Measurements from ENCODE around the gene NANOGP8. TPM values are rescaled to one million over a fixed set of nuclear protein-coding genes. Genes with fewer than 3 reads are reported as not detected.

The NANOGP8 gene
- total RNA-seq, 1 donor from 2014 or later = not detected

GRCh38 chr15:35107122-35107521, 22.0 kb upstream of the NANOGP8 start:
- Mint-ChIP-seq H3K4me1 (no peaks in the 10 kb centered on the region), H3K4me3 (no peak overlapping the region), H3K36me3 (ENCODE audit: low read depth) (no peaks in the 10 kb centered on the region), H3K9me3 (peaks cover 2% of the 10 kb centered on the region), H3K27ac (ENCODE audit: unreplicated experiment) (no peak overlapping the region), H3K27me3 (ENCODE audit: low read depth) (no peaks in the 10 kb centered on the region)
- TF ChIP-seq CTCF (conservative IDR thresholded peaks at IDR 0.05) = no peak
- no peak for DNase-seq (ENCODE audit: low read depth, low spot score)

- no peaks in the 10 kb centered on the region for H3K9me3 Mint-ChIP-seq
- no peak for TF ChIP-seq CTCF (conservative IDR thresholded peaks at IDR 0.05)
- no peak overlapping the region for H3K27ac Mint-ChIP-seq (ENCODE audit: unreplicated experiment)
- DNase-seq (ENCODE audit: low read depth, low spot score) = no peak
- H3K27me3 Mint-ChIP-seq (ENCODE audit: low read depth) = no peaks in the 10 kb centered on the region
- no peaks in the 10 kb centered on the region for H3K4me1 Mint-ChIP-seq
- no peaks in the 10 kb centered on the region for H3K36me3 Mint-ChIP-seq (ENCODE audit: low read depth)
- H3K4me3 Mint-ChIP-seq = no peak overlapping the region
Measured at GRCh38 chr15:35104526-35105147, 19.5 kb upstream of the NANOGP8 start.

GRCh38 chr15:35102186-35102585, 17.1 kb upstream of the NANOGP8 start:
- Mint-ChIP-seq H3K4me3 (no peak overlapping the region), H3K9me3 (no peaks in the 10 kb centered on the region), H3K27ac (ENCODE audit: unreplicated experiment) (no peak overlapping the region), H3K4me1 (no peaks in the 10 kb centered on the region), H3K27me3 (ENCODE audit: low read depth) (no peaks in the 10 kb centered on the region), H3K36me3 (ENCODE audit: low read depth) (no peaks in the 10 kb centered on the region)
- no peak for DNase-seq (ENCODE audit: low read depth, low spot score)
- TF ChIP-seq CTCF (conservative IDR thresholded peaks at IDR 0.05) = no peak

GRCh38 chr15:35101335-35101734, 16.2 kb upstream of the NANOGP8 start:
- TF ChIP-seq CTCF (conservative IDR thresholded peaks at IDR 0.05) = no peak
- Mint-ChIP-seq H3K9me3 (no peaks in the 10 kb centered on the region), H3K27ac (ENCODE audit: unreplicated experiment) (no peak overlapping the region), H3K36me3 (ENCODE audit: low read depth) (no peaks in the 10 kb centered on the region), H3K27me3 (ENCODE audit: low read depth) (no peaks in the 10 kb centered on the region), H3K4me3 (no peak overlapping the region), H3K4me1 (no peaks in the 10 kb centered on the region)
- no peak for DNase-seq (ENCODE audit: low read depth, low spot score)

- H3K4me3 Mint-ChIP-seq = no peak overlapping the region
- DNase-seq (ENCODE audit: low read depth, low spot score) = no peak
- no peaks in the 10 kb centered on the region for H3K9me3 Mint-ChIP-seq
- no peaks in the 10 kb centered on the region for H3K27me3 Mint-ChIP-seq (ENCODE audit: low read depth)
- H3K4me1 Mint-ChIP-seq = no peaks in the 10 kb centered on the region
- no peak for TF ChIP-seq CTCF (conservative IDR thresholded peaks at IDR 0.05)
- no peaks in the 10 kb centered on the region for H3K36me3 Mint-ChIP-seq (ENCODE audit: low read depth)
- H3K27ac Mint-ChIP-seq (ENCODE audit: unreplicated experiment) = no peak overlapping the region
Measured at GRCh38 chr15:35098737-35099136, 13.6 kb upstream of the NANOGP8 start.
